ENCODE results near the gene SIRT3. TPM values are rescaled to one million over a fixed set of nuclear protein-coding genes. Genes with fewer than 3 reads are reported as not detected.
"Not testable (repeated sequence)": the region's sequence is repeated elsewhere in the genome, so short reads cannot be mapped to it uniquely, and the experiment has no call there.

SIRT3 gene
- total RNA-seq, 4 donors from 2014 or later = 2.5 to 8.3 (median 6.1) TPM

- intact Hi-C loops (cut with DNase I) = no loop called here
- Histone ChIP-seq H3K27ac (no peak overlapping the region), H3K4me3 (no peak overlapping the region), H3K4me1 (no peaks in the 10 kb centered on the region), H3K27me3 (no peaks in the 10 kb centered on the region), H3K36me3 (peaks cover 9 to 100% (median 48%) of the 10 kb centered on the region in 3 donors), H3K9me3 (no peaks in the 10 kb centered on the region)
- TF ChIP-seq POLR2A (IDR thresholded peaks at IDR 0.05) (no peak), CTCF (IDR thresholded peaks at IDR 0.05) (no peak)
- 84 to 85% methylated on average over 2 of the region's 2 CpGs for WGBS, 2 donors
- DNase-seq = no peak
Observed at GRCh38 chr11:244376-244775, 8.2 kb upstream of the SIRT3 start.

- WGBS, 2 donors = 94 to 95% methylated on average over 5 of the region's 5 CpGs
- no peaks in the 10 kb centered on the region for H3K9me3 ChIP-seq
- no peaks in the 10 kb centered on the region for H3K27me3 ChIP-seq
- peaks cover 9 to 73% (median 30%) of the 10 kb centered on the region in 3 donors for H3K36me3 ChIP-seq
- TF ChIP-seq POLR2A (IDR thresholded peaks at IDR 0.05) = no peak
- TF ChIP-seq CTCF (IDR thresholded peaks at IDR 0.05) = no peak
- DNase-seq = no peak
- no peak overlapping the region for H3K4me3 ChIP-seq
- peaks cover 11 to 19% (median 12%) of the 10 kb centered on the region in 3 donors for H3K4me1 ChIP-seq
- intact Hi-C loops (cut with DNase I) = no loop called here
- no peak overlapping the region for H3K27ac ChIP-seq
Observed at GRCh38 chr11:241634-242033, 5.5 kb upstream of the SIRT3 start.

GRCh38 chr11:240315-240714, 4.2 kb upstream of the SIRT3 start:
- Histone ChIP-seq H3K27me3 (no peaks in the 10 kb centered on the region), H3K36me3 (peaks cover 4 to 60% (median 20%) of the 10 kb centered on the region in 3 donors), H3K27ac (no peak overlapping the region), H3K4me1 (peaks cover 11 to 25% (median 16%) of the 10 kb centered on the region in 3 donors), H3K4me3 (no peak overlapping the region), H3K9me3 (no peaks in the 10 kb centered on the region)
- TF ChIP-seq CTCF (IDR thresholded peaks at IDR 0.05) = no peak
- no peak for TF ChIP-seq POLR2A (IDR thresholded peaks at IDR 0.05)
- WGBS, 2 donors = 67 to 69% methylated on average over 1 of the region's 1 CpG
- intact Hi-C loops (cut with DNase I) = no loop called here
- DNase-seq = no peak

- H3K27me3 ChIP-seq, H3K9me3 ChIP-seq, H3K4me3 ChIP-seq, DNase-seq, H3K27ac ChIP-seq: not testable (repeated sequence)
- Histone ChIP-seq H3K4me1 (peaks cover 11 to 35% (median 22%) of the 10 kb centered on the region in 3 donors), H3K36me3 (peaks cover 0 to 41% (median 9%) of the 10 kb centered on the region in 3 donors)
- intact Hi-C loops (cut with DNase I) = loop anchor here (10.0 kb wide), 1 partner anchor 266 kb away; the partner anchor contains the start of gene RNH1
- 81 to 97% methylated on average over 3 to 7 of the region's 7 CpGs for WGBS, 2 donors
Observed at GRCh38 chr11:238346-238745, 2.2 kb upstream of the SIRT3 start.

- no peaks in the 10 kb centered on the region for H3K9me3 ChIP-seq
- intact Hi-C loops (cut with DNase I) = loop anchor here (10.0 kb wide), 1 partner anchor 268 kb away; the partner anchor contains the start of gene RNH1
- 3 to 9% methylated on average over 10 to 13 of the region's 62 CpGs for WGBS, 2 donors
- no peak for TF ChIP-seq CTCF (IDR thresholded peaks at IDR 0.05)
- TF ChIP-seq POLR2A (IDR thresholded peaks at IDR 0.05) = peak in 2 of 4 donors; percentile 19 to 63
- peaks cover 0 to 36% (median 9%) of the 10 kb centered on the region in 3 donors for H3K36me3 ChIP-seq
- peak; percentile 34 for DNase-seq
- H3K4me3 ChIP-seq = peak within 1 kb of the TSS; percentile 60 to 87 (median 84)
- H3K27ac ChIP-seq = peak within 1 kb of the TSS; percentile 87 to 99 (median 98)
- no peaks in the 10 kb centered on the region for H3K27me3 ChIP-seq
- H3K4me1 ChIP-seq = peaks cover 11 to 35% (median 22%) of the 10 kb centered on the region in 3 donors
Observed at GRCh38 chr11:236774-237767, 929 bp upstream of the SIRT3 start, which contains the start of gene PSMD13. TSS of gene PSMD13 (plus strand) at chr11:236976. CDS start at chr11:237050, 74 bp downstream.

Measured in esophagus squamous epithelium (tissue), 5 donors.